Testis (tissue), 2 donors: ENCODE results near the gene COPZ1.

ENCODE experiments used
- CTCF ChIP-seq, 3 experiments: fragments of 450-650 bp in 2 of 3; fragments of 200-600 bp in 1 of 3; sonication (generic) in 1 of 3; IDR thresholded peaks; one replicate each; pipeline ENCODE4 v1.5.1; 2016 to 2019; ENCODE audit warnings: antibody characterized with exemption in 3 of 3, mild to moderate bottlenecking in 2 of 3, moderate library complexity in 1 of 3
- POLR2A ChIP-seq: fragments of 450-650 bp; IDR thresholded peaks from one replicate; pipeline ENCODE4 v1.6.1; 2017; ENCODE audit warnings: antibody characterized with exemption, mild to moderate bottlenecking, moderate library complexity

- TF ChIP-seq CTCF (IDR thresholded peaks at IDR 0.05) = no peak
- no peak for TF ChIP-seq POLR2A
Measured at GRCh38 chr12:54350743-54351142, 25.8 kb downstream of the COPZ1 start.
